SK-N-SH treated with all-trans-retinoic acid at 6 μM for 48 hours (cell line): Measurements from ENCODE around the gene MBNL3.

Experiments
- ATAC-seq: fragments of 200-7000 bp; cut with Tn5 transposase; 3 replicates; pipeline ENCODE4 v1.9.1; 2020; ENCODE audit warnings: mild to moderate bottlenecking, moderate library complexity
- ARNTL ChIP-seq: fragments of 450-650 bp; formaldehyde crosslinking; IDR thresholded peaks from 2 replicates; pipeline ENCODE4 v1.5.0; 2020; ENCODE audit warnings: low read depth, mild to moderate bottlenecking, moderate library complexity, borderline replicate concordance
- BACH2 ChIP-seq: fragments of 250-450 bp; sonication (Bioruptor Pico); IDR thresholded peaks from 2 replicates; pipeline ENCODE4 v1.9.0; 2021; ENCODE audit warnings: mild to moderate bottlenecking, borderline replicate concordance
- CSDC2 ChIP-seq: fragments of 250-450 bp; sonication (Bioruptor Pico); IDR thresholded peaks from 2 replicates; pipeline ENCODE4 v1.5.0; 2020; ENCODE audit warnings: mild to moderate bottlenecking, moderate library complexity
- ESRRG ChIP-seq: fragments of 250-450 bp; sonication (Bioruptor Pico); IDR thresholded peaks from 2 replicates; pipeline ENCODE4 v1.6.1; 2021; ENCODE audit warnings: mild to moderate bottlenecking
- ISL1 ChIP-seq: fragments of 250-450 bp; sonication (Bioruptor Pico); IDR thresholded peaks from 2 replicates; pipeline ENCODE4 v2.1.2; 2022; ENCODE audit warnings: mild to moderate bottlenecking, moderate library complexity
- OSR1 ChIP-seq: fragments of 250-450 bp; sonication (Bioruptor Pico); IDR thresholded peaks from 2 replicates; pipeline ENCODE4 v1.8.0; 2022; ENCODE audit warnings: moderate library complexity, mild to moderate bottlenecking, inconsistent platforms
- RARB ChIP-seq: fragments of 250-450 bp; sonication (Bioruptor Pico); IDR thresholded peaks from 2 replicates; pipeline ENCODE4 v1.8.0; 2021; ENCODE audit warnings: mild to moderate bottlenecking, moderate library complexity
- SNAI2 ChIP-seq: fragments of 250-450 bp; sonication (Bioruptor Pico); IDR thresholded peaks from 2 replicates; pipeline ENCODE4 v1.5.0; 2020; ENCODE audit warnings: mild to moderate bottlenecking, moderate library complexity
- TCF4 ChIP-seq: fragments of 250-450 bp; sonication (Bioruptor Pico); IDR thresholded peaks from 2 replicates; pipeline ENCODE4 v1.8.0; 2021; ENCODE audit warnings: mild to moderate bottlenecking, moderate library complexity, borderline replicate concordance
- TOX ChIP-seq: fragments of 250-450 bp; sonication (Bioruptor Pico); IDR thresholded peaks from 2 replicates; pipeline ENCODE4 v1.8.0; 2021; ENCODE audit warnings: mild to moderate bottlenecking, moderate library complexity, borderline replicate concordance
- ZC3H10 ChIP-seq: fragments of 250-450 bp; sonication (Bioruptor Pico); IDR thresholded peaks from 2 replicates; pipeline ENCODE4 v1.5.1; 2021; ENCODE audit warnings: mild to moderate bottlenecking, moderate library complexity
- ZFP3 ChIP-seq: fragments of 250-450 bp; sonication (Bioruptor Pico); IDR thresholded peaks from 2 replicates; pipeline ENCODE4 v1.5.0; 2020; ENCODE audit warnings: mild to moderate bottlenecking, moderate library complexity
- ZFP30 ChIP-seq: fragments of 450-650 bp; formaldehyde crosslinking; IDR thresholded peaks from 2 replicates; pipeline ENCODE4 v1.5.0; 2022; ENCODE audit warnings: mild to moderate bottlenecking, moderate library complexity
- ZNF565 ChIP-seq: fragments of 450-650 bp; formaldehyde crosslinking; conservative IDR thresholded peaks from 2 replicates; pipeline ENCODE4 v1.5.0; 2020; ENCODE audit warnings: low read depth, mild to moderate bottlenecking, moderate library complexity
- ZNF8 ChIP-seq: fragments of 450-650 bp; formaldehyde crosslinking; IDR thresholded peaks from 2 replicates; pipeline ENCODE4 v1.5.0; 2020; ENCODE audit warnings: mild to moderate bottlenecking, moderate library complexity
- TF ChIP-seq, protein P1 (sequence below): fragments of 250-450 bp; sonication (Bioruptor Pico); IDR thresholded peaks from 2 replicates; pipeline ENCODE4 v1.8.0; 2021; ENCODE audit warnings: low read depth, mild to moderate bottlenecking, moderate library complexity, borderline replicate concordance
- TF ChIP-seq, protein P2 (sequence below): fragments of 250-450 bp; sonication (Bioruptor Pico); IDR thresholded peaks from 2 replicates; pipeline ENCODE4 v1.5.1; 2020; ENCODE audit warnings: low read depth, mild to moderate bottlenecking, moderate library complexity
- TF ChIP-seq, protein P3 (sequence below): fragments of 250-450 bp; sonication (Bioruptor Pico); IDR thresholded peaks from 2 replicates; pipeline ENCODE4 v1.5.1; 2021; ENCODE audit warnings: mild to moderate bottlenecking, moderate library complexity
- TF ChIP-seq, protein P4 (sequence below): fragments of 250-450 bp; sonication (Bioruptor Pico); IDR thresholded peaks from 2 replicates; pipeline ENCODE4 v1.8.0; 2020; ENCODE audit warnings: mild to moderate bottlenecking, moderate library complexity, borderline replicate concordance
- TF ChIP-seq, protein P5 (sequence below): fragments of 250-450 bp; sonication (Bioruptor Pico); IDR thresholded peaks from 2 replicates; pipeline ENCODE4 v1.5.0; 2020; ENCODE audit warnings: mild to moderate bottlenecking, moderate library complexity

MBNL3 gene

DNA sequence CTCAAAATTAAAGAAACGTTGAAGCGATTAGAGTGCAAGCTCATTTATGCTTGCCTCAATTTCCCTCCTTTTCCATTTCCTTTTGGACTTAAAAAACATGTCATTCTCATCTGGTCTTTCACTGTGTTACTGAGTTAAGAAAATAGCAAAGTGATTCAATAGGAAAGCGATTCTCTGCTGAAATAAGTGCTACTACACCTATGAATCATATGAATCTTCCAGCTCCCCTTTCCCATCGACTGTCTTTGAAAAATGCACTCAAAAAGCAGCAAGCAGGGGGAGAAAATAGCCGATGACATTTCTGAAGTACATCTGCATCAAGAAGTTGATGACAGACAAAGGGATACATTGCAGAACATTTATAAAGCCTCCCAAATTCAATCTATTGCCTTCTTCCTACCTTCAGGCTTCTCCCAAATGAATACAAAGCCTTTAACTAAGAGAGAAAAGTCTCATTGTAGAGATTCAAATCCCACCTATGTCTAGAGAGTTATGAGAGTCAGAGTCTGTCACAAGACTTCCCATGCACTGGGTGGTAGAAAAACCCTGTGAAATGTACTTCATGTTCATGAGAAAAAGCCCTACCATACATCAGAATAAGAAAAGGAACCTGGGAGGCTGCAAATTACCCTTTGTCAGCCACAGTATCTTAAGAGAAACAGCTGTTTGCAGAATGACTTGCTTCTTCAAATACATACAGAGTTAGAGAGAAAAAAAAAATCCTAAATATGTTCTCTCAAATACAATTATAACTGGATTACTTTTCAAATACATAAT lies 78.9 kb downstream of the MBNL3 start:
- no peak for TF ChIP-seq ZFP30 (CRISPR knock-in tag)
- no peak for TF ChIP-seq ARNTL (CRISPR knock-in tag)
- no peak for TF ChIP-seq OSR1 (CRISPR knock-in tag)
- TF ChIP-seq, protein P1, sequence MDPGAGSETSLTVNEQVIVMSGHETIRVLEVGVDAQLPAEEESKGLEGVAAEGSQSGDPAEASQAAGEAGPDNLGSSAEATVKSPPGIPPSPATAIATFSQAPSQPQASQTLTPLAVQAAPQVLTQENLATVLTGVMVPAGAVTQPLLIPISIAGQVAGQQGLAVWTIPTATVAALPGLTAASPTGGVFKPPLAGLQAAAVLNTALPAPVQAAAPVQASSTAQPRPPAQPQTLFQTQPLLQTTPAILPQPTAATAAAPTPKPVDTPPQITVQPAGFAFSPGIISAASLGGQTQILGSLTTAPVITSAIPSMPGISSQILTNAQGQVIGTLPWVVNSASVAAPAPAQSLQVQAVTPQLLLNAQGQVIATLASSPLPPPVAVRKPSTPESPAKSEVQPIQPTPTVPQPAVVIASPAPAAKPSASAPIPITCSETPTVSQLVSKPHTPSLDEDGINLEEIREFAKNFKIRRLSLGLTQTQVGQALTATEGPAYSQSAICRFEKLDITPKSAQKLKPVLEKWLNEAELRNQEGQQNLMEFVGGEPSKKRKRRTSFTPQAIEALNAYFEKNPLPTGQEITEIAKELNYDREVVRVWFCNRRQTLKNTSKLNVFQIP (CRISPR knock-in tag) = no peak
- TF ChIP-seq SNAI2 (CRISPR knock-in tag) = no peak
- TF ChIP-seq ZFP3 = no peak
- TF ChIP-seq, all 23 proteins: peak for 0
- ATAC-seq = no peak

DNA sequence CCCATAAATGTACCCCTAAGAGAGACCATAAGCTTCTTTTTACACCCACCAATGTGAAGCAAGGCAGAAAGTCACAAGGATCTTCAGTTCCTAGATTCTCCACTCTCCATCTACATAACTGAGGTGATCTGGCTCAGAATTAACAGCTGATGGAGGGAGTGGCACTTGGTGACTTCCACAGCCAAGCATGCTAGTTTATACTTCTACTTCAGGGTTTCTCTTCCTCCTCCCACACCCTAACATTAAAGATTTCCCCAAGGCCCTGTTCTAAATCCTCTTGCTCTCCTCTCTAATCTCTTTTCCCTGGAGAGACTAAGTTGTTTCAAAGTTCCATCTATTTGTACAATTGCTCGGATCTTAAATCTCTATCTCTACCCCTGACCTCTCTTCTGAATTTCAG lies 81.1 kb downstream of the MBNL3 start:
- TF ChIP-seq BACH2 (CRISPR knock-in tag) = no peak
- TF ChIP-seq ZNF565 (CRISPR knock-in tag) = no peak
- no peak for TF ChIP-seq ZC3H10 (CRISPR knock-in tag)
- TF ChIP-seq SNAI2 (CRISPR knock-in tag) = no peak
- no peak for TF ChIP-seq OSR1 (CRISPR knock-in tag)
- TF ChIP-seq CSDC2 (CRISPR knock-in tag) = no peak
- TF ChIP-seq, protein P2, sequence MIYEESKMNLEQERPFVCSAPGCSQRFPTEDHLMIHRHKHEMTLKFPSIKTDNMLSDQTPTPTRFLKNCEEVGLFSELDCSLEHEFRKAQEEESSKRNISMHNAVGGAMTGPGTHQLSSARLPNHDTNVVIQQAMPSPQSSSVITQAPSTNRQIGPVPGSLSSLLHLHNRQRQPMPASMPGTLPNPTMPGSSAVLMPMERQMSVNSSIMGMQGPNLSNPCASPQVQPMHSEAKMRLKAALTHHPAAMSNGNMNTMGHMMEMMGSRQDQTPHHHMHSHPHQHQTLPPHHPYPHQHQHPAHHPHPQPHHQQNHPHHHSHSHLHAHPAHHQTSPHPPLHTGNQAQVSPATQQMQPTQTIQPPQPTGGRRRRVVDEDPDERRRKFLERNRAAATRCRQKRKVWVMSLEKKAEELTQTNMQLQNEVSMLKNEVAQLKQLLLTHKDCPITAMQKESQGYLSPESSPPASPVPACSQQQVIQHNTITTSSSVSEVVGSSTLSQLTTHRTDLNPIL (CRISPR knock-in tag) = no peak
- TF ChIP-seq ZNF8 (CRISPR knock-in tag) = no peak
- TF ChIP-seq, protein P1 (CRISPR knock-in tag) = no peak
- TF ChIP-seq RARB (CRISPR knock-in tag) = no peak
- ATAC-seq = no peak

DNA sequence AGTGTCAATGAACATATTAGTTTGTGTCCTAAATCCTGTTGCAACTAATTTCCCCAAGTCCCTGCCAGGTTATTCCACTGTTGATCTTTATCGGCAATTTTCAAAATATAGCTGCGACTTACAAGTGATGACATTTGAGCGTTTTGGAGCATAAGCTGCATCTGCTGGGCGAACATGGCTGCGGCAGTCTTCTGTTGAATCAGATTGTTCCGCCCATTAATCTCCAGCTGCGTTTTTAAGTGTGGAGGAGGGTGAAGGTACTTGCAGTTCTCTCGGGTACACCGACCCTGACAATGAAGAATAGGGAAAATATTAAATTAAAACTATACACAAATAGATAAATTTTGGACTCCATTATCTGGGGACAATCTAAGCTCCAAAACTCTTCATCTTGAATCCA lies 82.7 kb downstream of the MBNL3 start:
- no peak for ATAC-seq
- TF ChIP-seq, protein P1 (CRISPR knock-in tag) = no peak
- TF ChIP-seq, protein P3, sequence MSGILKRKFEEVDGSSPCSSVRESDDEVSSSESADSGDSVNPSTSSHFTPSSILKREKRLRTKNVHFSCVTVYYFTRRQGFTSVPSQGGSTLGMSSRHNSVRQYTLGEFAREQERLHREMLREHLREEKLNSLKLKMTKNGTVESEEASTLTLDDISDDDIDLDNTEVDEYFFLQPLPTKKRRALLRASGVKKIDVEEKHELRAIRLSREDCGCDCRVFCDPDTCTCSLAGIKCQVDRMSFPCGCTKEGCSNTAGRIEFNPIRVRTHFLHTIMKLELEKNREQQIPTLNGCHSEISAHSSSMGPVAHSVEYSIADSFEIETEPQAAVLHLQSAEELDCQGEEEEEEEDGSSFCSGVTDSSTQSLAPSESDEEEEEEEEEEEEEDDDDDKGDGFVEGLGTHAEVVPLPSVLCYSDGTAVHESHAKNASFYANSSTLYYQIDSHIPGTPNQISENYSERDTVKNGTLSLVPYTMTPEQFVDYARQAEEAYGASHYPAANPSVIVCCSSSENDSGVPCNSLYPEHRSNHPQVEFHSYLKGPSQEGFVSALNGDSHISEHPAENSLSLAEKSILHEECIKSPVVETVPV (CRISPR knock-in tag) = no peak
- TF ChIP-seq, protein P4, sequence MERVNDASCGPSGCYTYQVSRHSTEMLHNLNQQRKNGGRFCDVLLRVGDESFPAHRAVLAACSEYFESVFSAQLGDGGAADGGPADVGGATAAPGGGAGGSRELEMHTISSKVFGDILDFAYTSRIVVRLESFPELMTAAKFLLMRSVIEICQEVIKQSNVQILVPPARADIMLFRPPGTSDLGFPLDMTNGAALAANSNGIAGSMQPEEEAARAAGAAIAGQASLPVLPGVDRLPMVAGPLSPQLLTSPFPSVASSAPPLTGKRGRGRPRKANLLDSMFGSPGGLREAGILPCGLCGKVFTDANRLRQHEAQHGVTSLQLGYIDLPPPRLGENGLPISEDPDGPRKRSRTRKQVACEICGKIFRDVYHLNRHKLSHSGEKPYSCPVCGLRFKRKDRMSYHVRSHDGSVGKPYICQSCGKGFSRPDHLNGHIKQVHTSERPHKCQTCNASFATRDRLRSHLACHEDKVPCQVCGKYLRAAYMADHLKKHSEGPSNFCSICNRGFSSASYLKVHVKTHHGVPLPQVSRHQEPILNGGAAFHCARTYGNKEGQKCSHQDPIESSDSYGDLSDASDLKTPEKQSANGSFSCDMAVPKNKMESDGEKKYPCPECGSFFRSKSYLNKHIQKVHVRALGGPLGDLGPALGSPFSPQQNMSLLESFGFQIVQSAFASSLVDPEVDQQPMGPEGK (CRISPR knock-in tag) = no peak
- TF ChIP-seq TOX (CRISPR knock-in tag) = no peak
- TF ChIP-seq CSDC2 (CRISPR knock-in tag) = no peak
- TF ChIP-seq BACH2 (CRISPR knock-in tag) = no peak
- TF ChIP-seq, protein P5, sequence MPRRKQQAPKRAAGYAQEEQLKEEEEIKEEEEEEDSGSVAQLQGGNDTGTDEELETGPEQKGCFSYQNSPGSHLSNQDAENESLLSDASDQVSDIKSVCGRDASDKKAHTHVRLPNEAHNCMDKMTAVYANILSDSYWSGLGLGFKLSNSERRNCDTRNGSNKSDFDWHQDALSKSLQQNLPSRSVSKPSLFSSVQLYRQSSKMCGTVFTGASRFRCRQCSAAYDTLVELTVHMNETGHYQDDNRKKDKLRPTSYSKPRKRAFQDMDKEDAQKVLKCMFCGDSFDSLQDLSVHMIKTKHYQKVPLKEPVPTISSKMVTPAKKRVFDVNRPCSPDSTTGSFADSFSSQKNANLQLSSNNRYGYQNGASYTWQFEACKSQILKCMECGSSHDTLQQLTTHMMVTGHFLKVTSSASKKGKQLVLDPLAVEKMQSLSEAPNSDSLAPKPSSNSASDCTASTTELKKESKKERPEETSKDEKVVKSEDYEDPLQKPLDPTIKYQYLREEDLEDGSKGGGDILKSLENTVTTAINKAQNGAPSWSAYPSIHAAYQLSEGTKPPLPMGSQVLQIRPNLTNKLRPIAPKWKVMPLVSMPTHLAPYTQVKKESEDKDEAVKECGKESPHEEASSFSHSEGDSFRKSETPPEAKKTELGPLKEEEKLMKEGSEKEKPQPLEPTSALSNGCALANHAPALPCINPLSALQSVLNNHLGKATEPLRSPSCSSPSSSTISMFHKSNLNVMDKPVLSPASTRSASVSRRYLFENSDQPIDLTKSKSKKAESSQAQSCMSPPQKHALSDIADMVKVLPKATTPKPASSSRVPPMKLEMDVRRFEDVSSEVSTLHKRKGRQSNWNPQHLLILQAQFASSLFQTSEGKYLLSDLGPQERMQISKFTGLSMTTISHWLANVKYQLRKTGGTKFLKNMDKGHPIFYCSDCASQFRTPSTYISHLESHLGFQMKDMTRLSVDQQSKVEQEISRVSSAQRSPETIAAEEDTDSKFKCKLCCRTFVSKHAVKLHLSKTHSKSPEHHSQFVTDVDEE = no peak
- no peak for TF ChIP-seq TCF4
- no peak for TF ChIP-seq ZNF8 (CRISPR knock-in tag)
- TF ChIP-seq ESRRG = no peak
- no peak for TF ChIP-seq ZFP30 (CRISPR knock-in tag)
- TF ChIP-seq ZFP3 = no peak
- no peak for TF ChIP-seq RARB (CRISPR knock-in tag)
- no peak for TF ChIP-seq ISL1 (CRISPR knock-in tag)
